SK-N-MC (cell line): Measurements from ENCODE around the gene FBLIM1.

Experiments
- EZH2 ChIP-seq: fragments of 200-600 bp; sonication (generic); IDR thresholded peaks from one replicate; pipeline ENCODE4 v1.6.1; 2017; ENCODE audit warnings: antibody characterized with exemption
- FOXP2 ChIP-seq: optimal IDR thresholded peaks from 2 replicates; pipeline ENCODE3; 2011; ENCODE audit warnings: mild to moderate bottlenecking, moderate library complexity; ENCODE audit not compliant: insufficient read depth; ENCODE audit errors: extremely low read length, control extremely low read depth
- POLR2AphosphoS5 ChIP-seq: IDR thresholded peaks from 2 replicates; pipeline ENCODE4 v1.6.1; 2012; ENCODE audit warnings: mild to moderate bottlenecking, low read depth, low read length, borderline replicate concordance

GRCh38 chr1:15732686-15733081 lies 25.9 kb upstream of the FBLIM1 start:
- no peak for TF ChIP-seq POLR2AphosphoS5
- TF ChIP-seq EZH2: no peak
- TF ChIP-seq FOXP2: no peak
